NCI-H128 (cell line): ENCODE data around the gene SMARCB1.

ENCODE experiments used
- DNase-seq: peaks from one replicate; lab custom pipeline; 2025; ENCODE audit not compliant: unreplicated experiment; lab: John Stamatoyannopoulos, UW

The SMARCB1 gene

GRCh38 chr22:23786752-23787599 is at the start of gene SMARCB1:
SMARCB1 (plus strand) TSS chr22:23786966; CDS start chr22:23787170, 204 bp downstream.
- DNase-seq = peak; percentile 45

DNA sequence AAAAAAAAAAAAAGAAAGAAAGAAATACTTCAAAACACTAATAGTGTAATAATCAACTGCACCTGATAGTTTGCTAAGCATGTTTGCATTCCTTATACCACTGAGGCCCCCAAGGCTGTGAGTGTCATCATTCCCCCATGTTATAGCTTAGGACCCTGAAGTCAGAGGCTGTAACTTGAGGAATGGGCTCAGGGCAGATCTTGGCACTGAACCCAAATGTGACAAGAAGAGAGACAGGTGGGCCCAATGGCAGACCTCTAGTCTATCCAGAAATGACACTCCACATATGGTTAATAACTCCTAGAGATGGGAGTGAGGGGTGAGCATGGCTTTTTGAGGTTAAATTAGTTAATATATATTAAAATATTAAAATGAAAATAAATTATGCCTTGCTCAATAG is 49.1 kb upstream of the SMARCB1 start:
- no peak for DNase-seq

DNA sequence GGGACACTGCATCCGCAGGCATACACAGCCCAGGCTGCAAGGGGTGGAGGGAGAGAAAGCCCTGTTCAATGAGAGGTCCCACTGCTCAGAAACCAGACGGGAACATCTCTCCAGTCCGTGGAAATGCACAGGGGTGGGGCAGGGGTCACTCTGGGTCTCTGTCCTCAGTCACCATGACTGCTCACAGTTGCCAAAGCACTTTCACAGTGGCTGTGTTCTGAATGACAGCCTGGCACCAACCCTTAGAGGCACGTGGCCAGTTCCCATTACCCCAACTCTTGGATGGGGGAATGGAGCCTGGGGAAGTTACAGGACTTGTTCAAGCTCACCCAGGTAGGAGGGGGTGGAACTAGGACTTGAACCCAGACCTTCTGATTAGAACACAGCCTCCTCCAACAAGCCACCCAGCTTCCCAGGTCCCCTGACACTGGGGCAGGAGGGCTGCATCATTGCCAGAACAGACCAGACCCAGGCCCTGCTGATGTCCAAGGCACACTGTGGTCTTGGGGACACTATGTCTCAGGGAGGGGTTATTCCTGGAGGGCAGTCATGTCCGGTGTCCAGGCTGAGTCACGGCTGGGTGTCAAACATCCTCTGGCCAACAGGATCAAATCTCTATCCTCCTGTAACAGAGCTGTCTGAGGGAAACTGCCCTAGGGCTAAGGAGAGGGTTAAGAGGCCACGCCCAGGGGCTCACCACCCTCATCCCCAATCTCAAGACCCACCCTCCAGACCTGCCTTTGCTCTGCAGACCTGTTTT is 44.1 kb upstream of the SMARCB1 start:
- DNase-seq = no peak

DNA sequence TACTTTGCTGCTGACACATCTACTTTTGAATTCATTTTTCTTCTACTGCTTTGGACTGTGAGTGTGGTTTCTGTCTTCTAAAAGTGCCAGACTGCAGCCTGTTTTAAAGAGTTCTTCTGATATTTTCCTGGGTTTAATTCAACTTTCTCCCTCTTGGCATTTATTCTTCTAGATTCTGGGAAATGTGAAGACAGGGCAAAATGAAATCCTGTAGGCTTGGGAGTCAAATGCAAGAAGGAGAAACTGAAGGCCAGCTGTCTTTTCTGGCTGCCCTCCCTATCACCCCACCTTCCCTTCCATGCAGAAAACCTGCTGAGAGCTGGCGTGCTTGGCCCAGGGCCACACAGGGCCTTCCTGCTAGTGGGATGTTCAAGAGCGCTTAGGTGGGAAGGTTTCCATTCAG is 43.5 kb upstream of the SMARCB1 start:
- no peak for DNase-seq

- DNase-seq = no peak
Measured at GRCh38 chr22:23744001-23744400, 42.8 kb upstream of the SMARCB1 start.

GRCh38 chr22:23744485-23744884 is 42.3 kb upstream of the SMARCB1 start:
- DNase-seq = no peak

- no peak for DNase-seq
Measured at GRCh38 chr22:23745791-23746190, 41.0 kb upstream of the SMARCB1 start.

DNA sequence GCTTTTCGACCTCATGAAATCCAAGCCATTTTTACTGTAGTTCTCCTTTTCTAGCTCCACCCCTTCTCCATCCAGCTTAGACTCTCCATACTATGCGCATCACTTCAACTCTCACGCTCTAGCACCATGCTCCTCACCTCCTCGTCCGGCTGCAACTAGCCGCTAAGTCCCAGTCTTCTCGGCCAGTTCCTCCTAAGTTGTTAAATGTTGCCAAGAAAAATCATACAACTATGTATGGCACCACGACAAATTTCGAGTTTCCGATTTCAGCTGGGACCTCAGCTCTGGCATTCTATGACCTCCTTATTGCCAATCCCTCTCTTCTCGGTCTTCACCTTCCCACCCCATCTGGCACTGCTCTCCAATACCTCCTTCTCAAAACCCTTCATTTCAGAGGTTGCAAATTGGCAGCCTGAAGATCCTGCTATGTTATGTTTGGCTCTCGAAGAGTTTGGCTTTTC is 36.9 kb upstream of the SMARCB1 start:
- no peak for DNase-seq

GRCh38 chr22:23750367-23750713 is 36.4 kb upstream of the SMARCB1 start:
- DNase-seq = no peak

DNA sequence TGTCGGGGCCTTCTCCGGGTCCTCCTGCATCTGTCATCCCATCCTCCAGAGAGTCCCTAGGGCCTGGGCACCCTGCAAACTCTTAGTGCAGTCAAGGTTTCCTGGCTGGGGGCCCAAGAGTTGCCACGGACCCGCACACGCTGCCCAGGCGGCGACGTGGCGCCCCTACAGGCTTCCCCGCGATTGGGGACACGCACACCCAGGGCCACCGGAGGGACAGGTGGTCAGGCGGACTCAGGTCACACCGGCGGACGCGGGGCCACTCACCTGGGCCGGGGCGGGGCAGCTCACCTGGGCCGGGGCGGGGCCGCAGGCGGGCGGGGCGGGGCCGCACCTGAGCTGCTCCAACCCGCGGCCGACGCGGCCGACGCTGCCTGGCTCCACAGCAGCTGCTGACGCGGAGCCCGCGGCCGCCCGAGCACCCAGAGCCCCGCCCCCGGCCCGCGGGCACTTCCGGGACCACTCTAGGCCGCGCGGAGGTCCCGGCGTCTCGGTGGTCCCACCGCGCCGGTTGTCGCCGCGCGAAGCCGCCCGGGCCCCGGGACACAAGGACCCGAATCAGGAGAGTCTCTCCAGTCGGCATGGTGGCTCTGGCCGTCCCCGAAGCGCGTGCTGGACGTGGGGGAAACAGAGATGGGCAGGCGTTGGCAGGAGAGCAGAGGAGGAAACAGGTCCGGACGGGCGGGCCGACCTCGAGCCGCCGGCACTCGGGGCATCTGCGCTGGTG is 35.9 kb upstream of the SMARCB1 start, which contains the start of gene ZNF70:
Gene ZNF70, minus strand, starts transcription at position 399 of the 727 bp plus-strand sequence. CDS start 5,972 bp downstream, outside the sequence.
- peak; percentile 31 for DNase-seq

DNA sequence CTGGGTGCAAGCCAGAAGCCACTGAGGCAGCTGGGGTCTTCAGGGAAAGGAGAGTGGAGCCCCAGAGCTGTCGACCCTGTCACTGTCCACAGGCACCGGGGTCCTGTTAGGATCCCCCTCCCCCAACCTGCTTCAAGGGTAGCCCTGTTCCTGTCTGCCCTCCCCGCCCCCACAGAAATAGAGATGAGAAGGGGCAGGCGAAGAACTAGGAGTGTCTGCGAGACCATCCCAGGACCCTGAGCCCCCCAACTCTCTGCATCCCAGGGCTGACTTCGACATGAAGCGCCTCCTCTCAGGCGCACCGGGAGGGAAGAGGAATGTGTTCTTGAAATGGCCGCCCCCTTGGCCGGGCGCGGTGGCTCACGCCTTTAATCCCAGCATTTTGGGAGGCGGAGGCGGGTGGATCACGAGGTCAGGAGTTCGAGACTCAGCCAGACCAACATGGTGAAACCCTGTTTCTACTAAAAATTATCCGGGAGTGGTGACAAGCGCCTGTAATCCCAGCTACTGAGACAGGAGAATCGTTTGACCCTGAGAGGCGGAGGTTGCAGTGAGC is 35.2 kb upstream of the SMARCB1 start:
- no peak for DNase-seq

DNA sequence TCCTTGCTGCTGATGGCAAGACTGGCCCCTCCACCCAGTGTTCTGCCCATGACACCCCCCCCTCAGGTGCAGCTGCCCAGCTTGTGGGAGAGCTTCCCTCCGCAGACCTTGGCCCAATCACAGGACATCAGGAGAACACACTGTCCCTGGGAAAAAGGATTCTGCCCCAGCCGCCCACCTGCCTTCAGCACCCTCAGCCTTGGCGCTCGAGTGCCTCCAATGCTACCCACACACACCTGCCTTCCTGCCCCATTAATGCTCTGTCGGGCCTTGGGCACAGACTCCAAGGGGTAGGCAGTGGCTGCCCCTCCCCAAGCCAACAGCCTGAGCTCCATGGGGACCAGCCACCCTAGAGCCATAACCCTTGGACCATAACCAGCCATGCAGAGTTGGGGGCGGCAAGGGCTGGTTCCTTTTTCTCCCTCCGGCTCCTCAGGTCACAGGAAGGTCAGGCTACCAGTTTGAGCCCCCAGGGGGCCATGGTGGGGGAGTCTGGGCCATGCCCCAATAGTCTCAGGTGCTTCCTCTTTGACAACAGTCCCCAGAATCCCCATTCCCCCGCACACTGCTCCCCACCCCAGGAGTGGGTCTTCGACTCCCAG is 34.6 kb upstream of the SMARCB1 start:
- no peak for DNase-seq

GRCh38 chr22:23752750-23753149 is 34.0 kb upstream of the SMARCB1 start:
- no peak for DNase-seq

GRCh38 chr22:23753385-23753784 is 33.4 kb upstream of the SMARCB1 start:
- DNase-seq = no peak

- no peak for DNase-seq
Measured at GRCh38 chr22:23754220-23754919, 32.4 kb upstream of the SMARCB1 start, which contains the start of gene VPREB3. VPREB3 (minus strand) TSS chr22:23754425; CDS start chr22:23754363, 62 bp downstream.

DNA sequence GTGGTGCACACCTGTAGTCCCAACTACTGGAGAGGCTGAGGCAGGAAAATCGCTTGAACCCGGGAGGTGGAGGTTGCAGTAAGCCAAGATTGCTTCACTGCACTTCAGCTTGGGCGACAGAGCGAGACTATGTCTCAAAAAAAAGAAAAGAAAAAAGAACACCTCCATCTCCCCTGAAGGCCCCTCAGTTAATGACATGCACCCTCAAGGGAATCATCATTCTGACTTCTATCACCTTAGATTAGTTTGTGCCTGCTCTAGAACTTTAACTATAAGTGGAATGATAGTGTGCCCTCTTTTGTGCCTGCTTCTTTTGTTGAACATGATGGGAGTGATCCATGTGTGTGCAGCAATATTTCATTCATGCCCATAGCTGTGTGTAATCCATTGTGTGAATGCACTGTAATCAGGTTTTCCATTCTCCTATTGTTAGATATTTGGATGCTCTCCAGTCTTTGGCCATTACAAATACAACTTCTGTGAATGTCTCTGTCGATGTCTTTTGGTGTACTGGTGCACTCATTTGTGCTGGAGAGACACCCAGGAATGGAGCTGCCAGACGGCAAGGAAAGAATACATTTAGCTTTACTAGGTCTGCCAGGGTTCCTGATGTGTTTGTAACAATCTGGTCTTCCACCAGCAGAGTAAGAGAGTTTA is 31.7 kb upstream of the SMARCB1 start:
- DNase-seq = no peak

GRCh38 chr22:23755711-23756110 is 31.1 kb upstream of the SMARCB1 start:
- DNase-seq = no peak

- no peak for DNase-seq
Measured at GRCh38 chr22:23756891-23757290, 29.9 kb upstream of the SMARCB1 start.

- no peak for DNase-seq
Measured at GRCh38 chr22:23759566-23759965, 27.2 kb upstream of the SMARCB1 start.
